Hepatocyte (in vitro differentiated cells): Measurements from ENCODE around the gene BEX5.
"Not testable (repeated sequence)": the region's sequence is repeated elsewhere in the genome, so short reads cannot be mapped to it uniquely, and the experiment has no call there.

Experiments used
- CTCF ChIP-seq: fragments of 200-600 bp; sonication (generic); IDR thresholded peaks from 2 replicates; pipeline ENCODE4 v1.5.1; 2016; ENCODE audit warnings: antibody characterized with exemption, mild to moderate bottlenecking; ENCODE audit not compliant: poor library complexity
- EZH2 ChIP-seq: fragments of 200-600 bp; sonication (generic); IDR thresholded peaks from 2 replicates; pipeline ENCODE4 v1.6.1; 2016; ENCODE audit warnings: antibody characterized with exemption, mild to moderate bottlenecking, borderline replicate concordance

- not testable (repeated sequence) for TF ChIP-seq CTCF, EZH2
Observed at GRCh38 chrX:102125436-102125835, 30.3 kb downstream of the BEX5 start, which contains the start of gene TCEAL2.
